ENCODE measurements around the gene DNER.

The DNER gene

GRCh38 chr2:229610872-229611271 is 103.5 kb downstream of the DNER start:
- Mint-ChIP-seq H3K27me3 (peaks cover 1% of the 10 kb centered on the region), H3K4me1 (no peaks in the 10 kb centered on the region), H3K4me3 (no peak overlapping the region), H3K9me3 (no peaks in the 10 kb centered on the region), H3K27ac (no peak overlapping the region), H3K36me3 (no peaks in the 10 kb centered on the region)
- ATAC-seq (ENCODE audit: low read depth) (no peak), DNase-seq (ENCODE audit: low spot score in 2 of 2) (no peak)

- no peak overlapping the region for H3K27ac Mint-ChIP-seq
- no peaks in the 10 kb centered on the region for H3K36me3 Mint-ChIP-seq
- ATAC-seq (ENCODE audit: low read depth) (no peak), DNase-seq (ENCODE audit: low spot score in 2 of 2) (no peak)
- no peaks in the 10 kb centered on the region for H3K9me3 Mint-ChIP-seq
- H3K4me1 Mint-ChIP-seq: no peaks in the 10 kb centered on the region
- peaks cover 1% of the 10 kb centered on the region for H3K27me3 Mint-ChIP-seq
- no peak overlapping the region for H3K4me3 Mint-ChIP-seq
Measured at GRCh38 chr2:229610333-229610732, 104.0 kb downstream of the DNER start.

GRCh38 chr2:229601936-229602335 is 112.4 kb downstream of the DNER start:
- Mint-ChIP-seq H3K9me3 (peaks cover 5% of the 10 kb centered on the region), H3K27me3 (peaks cover 10% of the 10 kb centered on the region), H3K4me3 (no peak overlapping the region), H3K4me1 (no peaks in the 10 kb centered on the region), H3K36me3 (no peaks in the 10 kb centered on the region), H3K27ac (no peak overlapping the region)
- no peak for ATAC-seq (ENCODE audit: low read depth)
- no peak for DNase-seq (ENCODE audit: low spot score in 2 of 2)

GRCh38 chr2:229601396-229601795 is 113.0 kb downstream of the DNER start:
- Mint-ChIP-seq H3K4me3 (no peak overlapping the region), H3K4me1 (no peaks in the 10 kb centered on the region), H3K36me3 (no peaks in the 10 kb centered on the region), H3K27ac (no peak overlapping the region), H3K9me3 (peaks cover 5% of the 10 kb centered on the region), H3K27me3 (peaks cover 14% of the 10 kb centered on the region)
- DNase-seq (ENCODE audit: low spot score in 2 of 2) (no peak), ATAC-seq (ENCODE audit: low read depth) (no peak)

GRCh38 chr2:229598227-229598626 is 116.1 kb downstream of the DNER start:
- H3K4me3 Mint-ChIP-seq: no peak overlapping the region
- H3K9me3 Mint-ChIP-seq: peaks cover 3% of the 10 kb centered on the region
- H3K27me3 Mint-ChIP-seq: peaks cover 16% of the 10 kb centered on the region
- no peak overlapping the region for H3K27ac Mint-ChIP-seq
- no peaks in the 10 kb centered on the region for H3K36me3 Mint-ChIP-seq
- ATAC-seq (ENCODE audit: low read depth): no peak
- no peaks in the 10 kb centered on the region for H3K4me1 Mint-ChIP-seq
- DNase-seq (ENCODE audit: low spot score in 2 of 2): no peak

DNA sequence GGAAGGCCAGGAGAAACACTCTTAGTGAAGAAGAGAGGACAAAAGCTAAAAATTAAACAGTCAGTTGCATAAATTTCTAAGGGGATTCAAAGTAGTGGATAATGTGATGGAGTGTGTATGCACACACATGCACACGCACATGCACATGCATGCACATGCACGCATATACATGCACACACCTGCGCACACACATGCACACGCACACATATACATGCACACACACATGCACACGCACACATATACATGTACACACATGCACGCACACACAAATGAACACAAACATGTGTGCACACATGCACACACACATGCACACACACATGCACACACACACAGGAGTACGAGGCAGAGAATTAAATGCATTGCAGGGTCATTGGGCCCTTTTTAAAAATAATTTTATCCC is 117.6 kb downstream of the DNER start:
- Mint-ChIP-seq H3K36me3 (no peaks in the 10 kb centered on the region), H3K4me1 (no peaks in the 10 kb centered on the region), H3K27me3 (peaks cover 14% of the 10 kb centered on the region), H3K9me3 (no peaks in the 10 kb centered on the region), H3K4me3 (no peak overlapping the region), H3K27ac (no peak overlapping the region)
- no peak for ATAC-seq (ENCODE audit: low read depth)
- DNase-seq (ENCODE audit: low spot score in 2 of 2): no peak

- Mint-ChIP-seq H3K9me3 (no peaks in the 10 kb centered on the region), H3K27me3 (peaks cover 4% of the 10 kb centered on the region), H3K36me3 (no peaks in the 10 kb centered on the region), H3K4me3 (no peak overlapping the region), H3K4me1 (no peaks in the 10 kb centered on the region), H3K27ac (no peak overlapping the region)
- ATAC-seq (ENCODE audit: low read depth) (no peak), DNase-seq (ENCODE audit: low spot score in 2 of 2) (no peak)
Measured at GRCh38 chr2:229591611-229592010, 122.7 kb downstream of the DNER start.

- Mint-ChIP-seq H3K9me3 (no peaks in the 10 kb centered on the region), H3K27ac (no peak overlapping the region), H3K4me3 (no peak overlapping the region), H3K4me1 (no peaks in the 10 kb centered on the region), H3K27me3 (peaks cover 9% of the 10 kb centered on the region), H3K36me3 (no peaks in the 10 kb centered on the region)
- ATAC-seq (ENCODE audit: low read depth): no peak
- no peak for DNase-seq (ENCODE audit: low spot score in 2 of 2)
Measured at GRCh38 chr2:229586746-229587705, 127.3 kb downstream of the DNER start.

GRCh38 chr2:229586012-229586411 is 128.3 kb downstream of the DNER start:
- Mint-ChIP-seq H3K27me3 (peaks cover 9% of the 10 kb centered on the region), H3K4me3 (no peak overlapping the region), H3K27ac (no peak overlapping the region), H3K36me3 (no peaks in the 10 kb centered on the region), H3K9me3 (no peaks in the 10 kb centered on the region), H3K4me1 (no peaks in the 10 kb centered on the region)
- DNase-seq (ENCODE audit: low spot score in 2 of 2) (no peak), ATAC-seq (ENCODE audit: low read depth) (no peak)

DNA sequence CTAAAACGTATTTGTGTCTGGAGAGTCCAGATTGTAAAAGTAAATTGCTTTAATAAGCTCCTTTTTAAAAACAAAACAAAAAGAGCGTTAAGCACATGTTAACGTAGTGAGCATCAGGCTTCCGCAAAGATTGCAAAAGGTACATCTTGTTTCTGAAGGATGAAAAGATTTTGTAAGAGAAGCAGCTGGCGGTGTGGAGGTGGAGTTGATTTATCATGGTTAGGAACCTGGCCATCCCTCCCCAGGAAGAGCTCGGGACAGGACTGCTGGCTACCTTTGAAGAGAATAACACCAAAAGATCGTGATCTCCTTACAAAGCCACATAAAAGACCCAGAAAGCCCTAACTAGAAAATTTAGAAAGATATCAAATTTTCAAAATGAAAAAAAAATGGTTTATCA is 132.2 kb downstream of the DNER start:
- Mint-ChIP-seq H3K27me3 (peaks cover 12% of the 10 kb centered on the region), H3K4me3 (no peak overlapping the region), H3K9me3 (no peaks in the 10 kb centered on the region), H3K36me3 (no peaks in the 10 kb centered on the region), H3K27ac (no peak overlapping the region), H3K4me1 (no peaks in the 10 kb centered on the region)
- ATAC-seq (ENCODE audit: low read depth): no peak
- DNase-seq (ENCODE audit: low spot score in 2 of 2): no peak

DNA sequence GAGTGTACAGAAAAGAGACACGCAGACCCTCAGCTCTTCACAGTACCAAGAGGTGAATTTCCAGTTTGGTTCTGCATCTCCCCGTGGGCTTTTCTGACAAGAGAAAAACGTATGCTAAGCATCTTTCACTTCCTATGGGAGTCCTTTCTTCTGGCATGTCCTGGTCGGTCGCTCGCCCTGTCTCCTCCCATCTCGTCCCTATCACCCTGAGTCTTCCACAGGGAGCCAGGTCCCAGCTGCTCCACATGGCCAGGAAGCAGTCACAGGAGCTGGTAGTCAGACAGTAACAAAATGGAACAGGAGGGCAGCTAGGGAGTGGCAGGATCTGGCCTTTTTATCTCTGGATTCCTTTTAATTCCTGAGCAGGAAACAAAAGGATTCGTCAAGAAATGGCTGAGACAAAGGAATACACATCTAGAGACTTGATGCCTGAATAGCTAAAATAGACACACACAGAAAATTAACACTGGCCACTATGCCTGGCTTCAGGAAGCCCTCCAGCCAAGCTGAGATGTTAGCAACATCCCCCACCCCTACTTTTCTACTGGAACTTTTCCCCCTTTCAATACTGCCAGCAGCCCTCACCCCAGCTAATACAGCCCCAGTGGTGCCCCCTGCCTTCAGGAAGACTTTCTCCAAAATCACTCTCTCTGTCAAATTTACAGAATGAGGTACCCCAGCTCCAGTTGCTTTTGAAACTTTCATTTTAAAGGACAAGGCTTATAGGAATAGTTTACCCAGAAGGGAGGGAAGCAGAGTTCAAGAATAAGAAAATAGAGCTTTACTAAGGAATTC is 136.1 kb downstream of the DNER start:
- ATAC-seq (ENCODE audit: low read depth): no peak
- Mint-ChIP-seq H3K27me3 (peaks cover 19% of the 10 kb centered on the region), H3K4me3 (no peak overlapping the region), H3K27ac (no peak overlapping the region), H3K36me3 (no peaks in the 10 kb centered on the region), H3K9me3 (no peaks in the 10 kb centered on the region), H3K4me1 (no peaks in the 10 kb centered on the region)
- DNase-seq (ENCODE audit: low spot score in 2 of 2): no peak

DNA sequence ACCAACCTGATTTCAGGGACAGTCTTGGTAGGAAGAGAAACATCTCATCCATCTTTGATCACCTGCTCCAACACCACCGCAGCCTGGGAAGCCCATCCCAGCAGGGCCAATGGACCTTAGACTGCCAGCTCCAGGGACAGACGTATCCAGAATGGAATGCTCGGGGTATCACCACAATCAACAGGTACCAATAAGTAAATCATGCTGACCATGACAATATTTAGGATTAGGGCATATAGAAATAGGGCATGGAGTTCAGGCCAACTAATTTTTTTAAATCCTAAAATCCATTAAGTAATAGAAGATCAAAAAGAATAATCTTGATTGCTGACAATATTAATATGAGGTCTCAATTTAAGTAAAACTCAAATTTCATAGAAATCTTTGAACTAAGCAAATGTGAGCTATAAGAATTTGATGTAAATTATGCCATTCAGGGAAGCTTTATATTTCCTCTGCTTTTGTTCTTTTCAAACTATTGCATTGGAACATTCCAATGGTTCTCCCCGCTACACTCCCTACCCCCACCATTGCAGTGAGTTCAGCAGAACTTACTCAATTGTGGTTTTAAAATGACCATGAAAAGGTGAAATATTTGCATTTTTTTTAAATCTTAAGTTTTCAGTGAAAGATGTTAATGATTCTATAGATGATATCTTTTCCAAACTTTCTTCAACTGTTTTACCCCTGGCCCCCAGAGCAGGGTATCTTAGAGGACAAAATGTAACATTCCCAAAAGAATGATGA is 138.6 kb downstream of the DNER start:
- ATAC-seq (ENCODE audit: low read depth) (no peak), DNase-seq (ENCODE audit: low spot score in 2 of 2) (no peak)
- H3K27ac Mint-ChIP-seq: no peak overlapping the region
- H3K4me3 Mint-ChIP-seq: no peak overlapping the region
- no peaks in the 10 kb centered on the region for H3K36me3 Mint-ChIP-seq
- H3K27me3 Mint-ChIP-seq: peaks cover 19% of the 10 kb centered on the region
- H3K4me1 Mint-ChIP-seq: no peaks in the 10 kb centered on the region
- no peaks in the 10 kb centered on the region for H3K9me3 Mint-ChIP-seq

GRCh38 chr2:229572507-229573271 is 141.7 kb downstream of the DNER start:
- H3K4me3 Mint-ChIP-seq: no peak overlapping the region
- peaks cover 16% of the 10 kb centered on the region for H3K27me3 Mint-ChIP-seq
- H3K27ac Mint-ChIP-seq: no peak overlapping the region
- H3K36me3 Mint-ChIP-seq: no peaks in the 10 kb centered on the region
- no peak for DNase-seq (ENCODE audit: low spot score in 2 of 2)
- ATAC-seq (ENCODE audit: low read depth): no peak
- no peaks in the 10 kb centered on the region for H3K4me1 Mint-ChIP-seq
- no peaks in the 10 kb centered on the region for H3K9me3 Mint-ChIP-seq
